ENCODE data around the gene UPF2. TPM values are rescaled to one million over a fixed set of nuclear protein-coding genes. Genes with fewer than 3 reads are reported as not detected.

Gene UPF2
- total and polyA plus RNA-seq, 4 donors: 6.6 to 19.6 (median 16.4) TPM

GRCh38 chr10:11878776-11879175, 163.8 kb downstream of the UPF2 start:
- WGBS: 87% methylated on average over 12 of the region's 12 CpGs
- Histone ChIP-seq H3K36me3 (ENCODE audit: control insufficient read depth in 4 of 4, insufficient read depth in 3 of 4, low read depth in 1 of 4, low read length in 3 of 4) (no peaks in the 10 kb centered on the region), H3K4me3 (ENCODE audit: low read depth in 1 of 3, low read length in 3 of 3) (no peak overlapping the region), H3K27me3 (ENCODE audit: control insufficient read depth in 4 of 4, insufficient read depth in 4 of 4, low read length in 3 of 4) (no peaks in the 10 kb centered on the region), H3K4me1 (ENCODE audit: control insufficient read depth in 4 of 4, insufficient read depth in 4 of 4, low read length in 3 of 4) (peaks cover 16 to 33% (median 26%) of the 10 kb centered on the region in 4 donors), H3K27ac (ENCODE audit: low read depth in 1 of 2, low read length in 2 of 2) (no peak overlapping the region), H3K9ac (ENCODE audit: low read depth in 1 of 2, low read length in 2 of 2) (no peak overlapping the region), H3K9me3 (ENCODE audit: control insufficient read depth in 4 of 4, low read length in 3 of 4) (no peaks in the 10 kb centered on the region)
- TF ChIP-seq RAD21 (IDR thresholded peaks at IDR 0.05) (no peak), FOXA2 (IDR thresholded peaks at IDR 0.05) (no peak), SP1 (IDR thresholded peaks at IDR 0.05) (no peak), YY1 (IDR thresholded peaks at IDR 0.05) (no peak), HNF4A (conservative IDR thresholded peaks at IDR 0.05) (no peak), NR2F2 (IDR thresholded peaks at IDR 0.05) (no peak), RXRA (IDR thresholded peaks at IDR 0.05) (no peak), CTCF (IDR thresholded peaks at IDR 0.05; ENCODE audit: low read depth, low read length, missing input control) (no peak), REST (IDR thresholded peaks at IDR 0.05) (no peak), ATF3 (IDR thresholded peaks at IDR 0.05) (no peak)
- no peak for DNase-seq (ENCODE audit: low spot score)

- Histone ChIP-seq H3K9ac (ENCODE audit: low read depth in 1 of 2, low read length in 2 of 2) (no peak overlapping the region), H3K4me3 (ENCODE audit: low read depth in 1 of 3, low read length in 3 of 3) (no peak overlapping the region), H3K36me3 (ENCODE audit: control insufficient read depth in 4 of 4, insufficient read depth in 3 of 4, low read depth in 1 of 4, low read length in 3 of 4) (no peaks in the 10 kb centered on the region), H3K27me3 (ENCODE audit: control insufficient read depth in 4 of 4, insufficient read depth in 4 of 4, low read length in 3 of 4) (no peaks in the 10 kb centered on the region), H3K27ac (ENCODE audit: low read depth in 1 of 2, low read length in 2 of 2) (no peak overlapping the region), H3K4me1 (ENCODE audit: control insufficient read depth in 4 of 4, insufficient read depth in 4 of 4, low read length in 3 of 4) (peaks cover 16 to 33% (median 26%) of the 10 kb centered on the region in 4 donors), H3K9me3 (ENCODE audit: control insufficient read depth in 4 of 4, low read length in 3 of 4) (no peaks in the 10 kb centered on the region)
- WGBS: 91% methylated on average over 13 of the region's 13 CpGs
- TF ChIP-seq GABPA (IDR thresholded peaks at IDR 0.05 in 1 of 2, conservative IDR thresholded peaks at IDR 0.05 in 1 of 2) (no peak), FOXA1 (IDR thresholded peaks at IDR 0.05) (no peak), ATF3 (IDR thresholded peaks at IDR 0.05) (no peak), SP1 (IDR thresholded peaks at IDR 0.05) (no peak), CTCF (IDR thresholded peaks at IDR 0.05; ENCODE audit: low read depth, low read length, missing input control) (no peak), RAD21 (IDR thresholded peaks at IDR 0.05) (no peak), RXRA (IDR thresholded peaks at IDR 0.05) (no peak), REST (IDR thresholded peaks at IDR 0.05) (no peak), YY1 (IDR thresholded peaks at IDR 0.05) (no peak), TAF1 (conservative IDR thresholded peaks at IDR 0.05) (no peak)
- DNase-seq (ENCODE audit: low spot score): no peak
These were observed 165.1 kb downstream of the UPF2 start for GRCh38 chr10:11877591-11877905.
